ENCODE measurements around the gene MT3.
"Not testable (repeated sequence)": the region's sequence is repeated elsewhere in the genome, so short reads cannot be mapped to it uniquely, and the experiment has no call there.

DNA sequence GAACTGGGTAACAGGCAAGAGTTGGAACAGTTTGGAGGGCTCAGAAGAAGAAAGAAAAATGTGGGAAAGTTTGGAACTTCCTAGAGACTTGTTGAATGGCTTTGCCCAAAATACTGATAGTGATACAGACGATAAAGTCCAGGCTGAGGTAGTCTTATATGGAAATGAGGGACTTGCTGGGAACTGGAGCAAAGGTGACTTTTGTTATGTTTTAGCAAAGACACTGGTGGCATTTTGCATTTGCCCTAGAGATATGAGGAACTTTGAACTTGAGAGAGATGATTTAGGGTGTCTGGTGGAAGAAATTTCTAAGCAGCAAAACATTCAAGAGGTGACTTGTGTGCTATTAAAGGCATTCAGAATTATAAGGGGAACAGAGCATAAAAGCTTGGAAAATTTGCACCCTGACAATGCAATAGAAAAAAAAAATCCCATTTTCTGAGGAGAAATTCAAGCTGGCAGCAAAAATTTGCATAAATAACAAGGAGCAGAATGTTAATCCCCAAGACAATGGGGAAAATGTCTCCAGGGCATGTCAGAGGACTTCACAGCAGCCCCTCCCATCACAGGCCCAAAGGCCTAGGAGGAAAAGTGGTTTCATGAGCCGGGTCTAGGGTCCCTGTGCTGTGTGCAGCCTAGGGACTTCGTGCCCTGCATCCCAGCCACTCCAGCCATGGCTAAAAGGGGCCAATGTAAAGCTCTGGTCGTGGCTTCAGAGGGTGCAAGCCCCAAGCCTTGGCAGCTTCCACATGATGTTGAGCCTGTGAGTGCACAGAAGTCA, 32.5 kb downstream of the MT3 start:
- TF ChIP-seq POLR2A, EP300, POLR2AphosphoS5 (IDR thresholded peaks at IDR 0.05): not testable (repeated sequence)
- TF ChIP-seq, protein P1, sequence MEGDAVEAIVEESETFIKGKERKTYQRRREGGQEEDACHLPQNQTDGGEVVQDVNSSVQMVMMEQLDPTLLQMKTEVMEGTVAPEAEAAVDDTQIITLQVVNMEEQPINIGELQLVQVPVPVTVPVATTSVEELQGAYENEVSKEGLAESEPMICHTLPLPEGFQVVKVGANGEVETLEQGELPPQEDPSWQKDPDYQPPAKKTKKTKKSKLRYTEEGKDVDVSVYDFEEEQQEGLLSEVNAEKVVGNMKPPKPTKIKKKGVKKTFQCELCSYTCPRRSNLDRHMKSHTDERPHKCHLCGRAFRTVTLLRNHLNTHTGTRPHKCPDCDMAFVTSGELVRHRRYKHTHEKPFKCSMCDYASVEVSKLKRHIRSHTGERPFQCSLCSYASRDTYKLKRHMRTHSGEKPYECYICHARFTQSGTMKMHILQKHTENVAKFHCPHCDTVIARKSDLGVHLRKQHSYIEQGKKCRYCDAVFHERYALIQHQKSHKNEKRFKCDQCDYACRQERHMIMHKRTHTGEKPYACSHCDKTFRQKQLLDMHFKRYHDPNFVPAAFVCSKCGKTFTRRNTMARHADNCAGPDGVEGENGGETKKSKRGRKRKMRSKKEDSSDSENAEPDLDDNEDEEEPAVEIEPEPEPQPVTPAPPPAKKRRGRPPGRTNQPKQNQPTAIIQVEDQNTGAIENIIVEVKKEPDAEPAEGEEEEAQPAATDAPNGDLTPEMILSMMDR (IDR thresholded peaks at IDR 0.05): not testable (repeated sequence)

Measured in suprapubic skin (tissue), 4 donors.